ENCODE measurements around the gene IL23R.

DNA sequence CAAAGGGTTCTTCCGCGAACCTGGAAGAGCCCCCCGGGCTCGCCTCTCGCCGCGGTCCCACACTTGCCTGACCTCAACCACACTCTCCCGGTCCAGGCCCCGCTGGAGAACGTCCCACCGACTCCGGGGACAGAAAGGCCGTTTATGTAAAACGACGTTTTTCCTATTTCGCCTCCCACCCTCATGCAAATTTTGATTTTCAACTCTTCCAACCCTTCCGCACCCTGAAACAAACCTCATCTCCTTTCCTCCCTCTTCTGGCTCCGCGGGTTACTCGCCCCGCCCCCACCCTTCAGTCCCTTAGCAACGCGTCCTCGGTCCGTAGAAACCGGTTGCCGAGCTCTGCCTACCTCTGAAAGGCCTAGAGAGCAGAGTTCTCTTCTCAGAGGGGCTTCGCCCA, 31.6 kb upstream of the IL23R start, which contains the start of gene C1orf141:
- TF ChIP-seq CTCF (IDR thresholded peaks at IDR 0.05 in 4 of 5, conservative IDR thresholded peaks at IDR 0.05 in 1 of 5): no peak
- TF ChIP-seq POLR2A (IDR thresholded peaks at IDR 0.05): no peak

Measured in gastrocnemius medialis (tissue), 4 donors.